HL-60 (cell line): ENCODE results near the gene GRIN2D.

Experiments
- DNase-seq, 2 experiments: peaks; one replicate each; pipeline ENCODE4 v3.0.0-alpha.2; 2010 to 2020; ENCODE audit warnings: low read depth in 1 of 2, low spot score in 1 of 2
- H3K27ac ChIP-seq: fragments of 250-450 bp; sonication (Bioruptor Pico); replicated peaks from 2 replicates; pipeline ENCODE4 v1.5.1; 2020; ENCODE audit warnings: mild to moderate bottlenecking, moderate library complexity
- H3K27me3 ChIP-seq: fragments of 250-450 bp; sonication (Bioruptor Pico); 2 replicates; pipeline ENCODE4 v1.5.1; 2021; ENCODE audit warnings: mild to moderate bottlenecking, moderate library complexity; ENCODE audit not compliant: insufficient read depth, poor library complexity, severe bottlenecking
- H3K4me3 ChIP-seq: replicated peaks from 2 replicates; pipeline ENCODE4 v1.5.1; 2011; ENCODE audit warnings: mild to moderate bottlenecking, control low read depth, low read length; ENCODE audit not compliant: insufficient read depth
- CTCF ChIP-seq: IDR thresholded peaks from one replicate; pipeline ENCODE4 v1.5.1; 2011; ENCODE audit warnings: low read length, control low read depth, inconsistent platforms; ENCODE audit not compliant: insufficient read depth
- GABPA ChIP-seq: IDR thresholded peaks from 2 replicates; pipeline ENCODE4 v1.6.1; 2012; ENCODE audit warnings: low read depth
- POLR2AphosphoS5 ChIP-seq: IDR thresholded peaks from 2 replicates; pipeline ENCODE4 v1.6.1; 2012; ENCODE audit warnings: low read depth
- REST ChIP-seq: IDR thresholded peaks from 2 replicates; pipeline ENCODE4 v1.6.1; 2012; ENCODE audit warnings: low read depth; ENCODE audit not compliant: insufficient replicate concordance
- SPI1 ChIP-seq: IDR thresholded peaks from 2 replicates; pipeline ENCODE4 v1.6.1; 2012; ENCODE audit warnings: low read depth, mild to moderate bottlenecking, borderline replicate concordance

The GRIN2D gene

GRCh38 chr19:48385461-48386087 is 7.9 kb upstream of the GRIN2D start:
- H3K4me3 ChIP-seq, result no peak overlapping the region
- DNase-seq, result no peak
- H3K27ac ChIP-seq, result no peak overlapping the region
- TF ChIP-seq GABPA, result no peak
- TF ChIP-seq CTCF, result no peak
- TF ChIP-seq SPI1, result no peak
- no peak for TF ChIP-seq REST
- TF ChIP-seq POLR2AphosphoS5, result no peak
- H3K27me3 ChIP-seq, result no peaks in the 10 kb centered on the region

DNA sequence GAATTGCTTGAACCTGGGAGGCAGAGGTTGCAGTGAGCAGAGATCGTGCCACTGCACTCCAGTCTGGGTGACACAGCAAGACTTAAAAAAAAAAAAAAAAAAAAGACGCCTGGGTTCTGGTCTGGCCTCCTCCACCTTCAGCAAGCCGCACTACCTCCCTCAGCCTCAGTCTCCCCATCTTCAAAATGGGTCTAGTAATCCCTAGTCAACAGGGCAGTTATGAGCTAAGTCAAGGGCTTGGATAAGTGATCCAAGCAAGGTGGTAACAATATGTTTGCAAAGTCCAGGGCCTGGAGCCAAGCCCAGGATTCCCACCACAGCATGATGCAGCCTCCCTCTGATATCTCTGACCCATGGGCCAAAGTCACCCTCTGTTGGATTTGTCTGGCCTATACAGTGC is 6.5 kb upstream of the GRIN2D start:
- Histone ChIP-seq H3K27ac (no peak overlapping the region), H3K27me3 (no peaks in the 10 kb centered on the region), H3K4me3 (no peak overlapping the region)
- no peak for DNase-seq
- no peak for TF ChIP-seq POLR2AphosphoS5
- no peak for TF ChIP-seq CTCF
- no peak for TF ChIP-seq SPI1
- TF ChIP-seq GABPA, result no peak
- no peak for TF ChIP-seq REST

DNA sequence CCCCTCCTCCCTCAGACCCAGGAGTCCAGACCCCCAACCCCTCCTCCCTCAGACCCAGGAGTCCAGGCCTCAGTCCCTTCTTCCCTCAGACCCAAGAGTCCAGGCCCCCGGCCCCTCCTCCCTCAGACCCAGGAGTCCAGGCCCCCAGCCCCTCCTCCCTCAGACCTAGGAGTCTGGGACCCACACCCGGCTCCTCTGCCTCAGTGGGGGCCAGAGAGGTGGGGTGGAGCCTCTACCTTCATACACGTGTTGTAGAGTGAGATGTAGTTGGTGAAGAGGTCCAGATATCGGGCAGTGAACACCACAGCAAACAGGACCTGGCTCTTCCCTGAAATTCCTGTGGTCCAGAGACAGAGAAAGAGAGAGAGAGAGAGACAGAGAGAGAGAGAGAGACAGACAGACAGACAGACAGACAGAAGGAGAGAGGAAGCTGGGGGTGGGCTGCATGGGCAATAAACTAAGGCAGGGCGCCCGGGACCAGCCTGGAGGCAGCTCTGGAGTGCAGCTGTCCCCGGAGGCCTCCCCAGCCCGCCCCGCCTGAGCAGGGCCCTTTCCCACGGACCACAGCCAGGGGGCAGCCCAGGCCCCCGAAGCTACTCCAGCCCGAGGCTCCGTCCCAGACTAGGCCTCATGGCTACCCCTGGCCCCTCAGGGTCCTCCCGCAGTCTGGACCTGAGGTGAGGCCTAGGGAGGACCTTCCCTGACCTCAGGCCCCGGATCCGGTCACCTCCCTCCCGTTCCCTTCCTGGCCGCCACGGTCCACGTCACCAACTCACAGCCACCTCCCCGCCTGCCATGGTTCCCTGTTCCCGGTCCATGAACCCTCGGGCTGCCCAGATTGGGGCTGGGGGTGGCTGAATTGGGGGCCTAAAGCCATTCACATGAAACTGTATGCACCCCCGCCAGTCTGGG is 3.0 kb upstream of the GRIN2D start:
- TF ChIP-seq SPI1 (no peak), REST (no peak), GABPA (no peak), POLR2AphosphoS5 (no peak), CTCF (peak; percentile 2)
- H3K27ac ChIP-seq, result peak overlapping the region; percentile 81
- peak; percentile 72 for DNase-seq

More for the DNA sequence above, 3.0 kb upstream of the GRIN2D start:
- Histone ChIP-seq H3K4me3 (peak overlapping the region; percentile 79), H3K27me3 (peaks cover 30% of the 10 kb centered on the region)
